Dendritic cell treated with granulocyte-macrophage colony-stimulating factor and Interleukin-4, amounts not matched to agents 40 ng/mL and 50 ng/mL, for 4 days (primary cell): ENCODE results near the gene CFAP61.

Experiments used
- H3K27ac Mint-ChIP-seq: one replicate; pipeline ENCODE4 v1.8.0; 2022; ENCODE audit warnings: mild to moderate bottlenecking, mixed read lengths
- H3K27me3 Mint-ChIP-seq: one replicate; pipeline ENCODE4 v1.8.0; 2022; ENCODE audit warnings: mild to moderate bottlenecking, mixed read lengths
- H3K36me3 Mint-ChIP-seq: one replicate; pipeline ENCODE4 v1.8.0; 2022; ENCODE audit warnings: low read depth, mixed read lengths
- H3K4me1 Mint-ChIP-seq: one replicate; pipeline ENCODE4 v1.8.0; 2022; ENCODE audit warnings: low read depth, mixed read lengths
- H3K4me3 Mint-ChIP-seq: one replicate; pipeline ENCODE4 v1.8.0; 2022; ENCODE audit warnings: mild to moderate bottlenecking, moderate library complexity, mixed read lengths
- H3K9me3 Mint-ChIP-seq: one replicate; pipeline ENCODE4 v1.8.0; 2022; ENCODE audit warnings: mixed read lengths
- intact Hi-C: fragments of 100-400 bp; cut with micrococcal nuclease; formaldehyde crosslinking; loops from one replicate; pipeline ENCODE4 v1.15.0; 2022

CFAP61 gene

DNA sequence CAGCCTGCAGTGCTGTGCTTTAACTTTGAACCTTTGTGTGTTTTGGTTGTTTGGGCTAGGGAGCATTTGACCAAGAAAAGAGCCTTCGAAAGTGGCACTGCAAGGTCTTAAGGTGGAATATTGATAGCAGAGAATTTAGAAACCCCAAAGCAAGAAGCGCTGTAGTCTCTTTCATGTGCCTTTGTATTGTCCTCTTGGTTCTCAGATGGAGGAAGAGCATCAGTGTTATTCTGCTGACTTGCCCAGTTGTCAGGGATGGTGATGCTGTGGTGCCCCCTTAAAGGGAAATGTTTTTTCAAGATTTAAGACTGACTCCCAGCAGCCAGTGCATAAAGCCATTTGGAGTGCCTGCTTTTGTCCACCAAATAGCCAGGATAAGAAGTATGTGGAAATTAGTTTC lies 212.9 kb downstream of the CFAP61 start:
- Mint-ChIP-seq H3K9me3 (no peaks in the 10 kb centered on the region), H3K4me3 (no peak overlapping the region), H3K36me3 (no peaks in the 10 kb centered on the region), H3K27ac (no peak overlapping the region), H3K27me3 (no peaks in the 10 kb centered on the region), H3K4me1 (peaks cover 42% of the 10 kb centered on the region)
- intact Hi-C loops: no loop called here

DNA sequence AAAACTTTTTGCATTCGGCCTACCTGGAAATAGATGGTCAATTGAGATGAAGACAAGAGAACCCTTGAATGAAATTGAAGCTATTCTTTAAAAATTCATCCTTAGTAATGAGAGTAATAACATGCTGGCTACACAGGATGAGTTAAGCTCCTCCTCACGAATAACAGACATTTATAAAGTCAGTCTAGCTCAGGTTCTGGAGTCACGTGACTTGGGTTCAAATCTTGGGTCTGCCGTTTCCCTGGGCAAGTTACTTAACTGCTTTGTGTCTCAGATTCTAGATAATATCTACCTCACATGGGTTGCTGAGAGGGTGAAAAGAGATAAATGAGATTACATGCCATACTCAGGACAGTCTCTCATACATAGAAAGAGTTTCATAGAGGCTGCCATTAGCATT lies 214.2 kb downstream of the CFAP61 start:
- Mint-ChIP-seq H3K4me1 (peaks cover 47% of the 10 kb centered on the region), H3K9me3 (no peaks in the 10 kb centered on the region), H3K27ac (peak overlapping the region; percentile 69), H3K27me3 (no peaks in the 10 kb centered on the region), H3K36me3 (no peaks in the 10 kb centered on the region), H3K4me3 (no peak overlapping the region)
- intact Hi-C loops: no loop called here

DNA sequence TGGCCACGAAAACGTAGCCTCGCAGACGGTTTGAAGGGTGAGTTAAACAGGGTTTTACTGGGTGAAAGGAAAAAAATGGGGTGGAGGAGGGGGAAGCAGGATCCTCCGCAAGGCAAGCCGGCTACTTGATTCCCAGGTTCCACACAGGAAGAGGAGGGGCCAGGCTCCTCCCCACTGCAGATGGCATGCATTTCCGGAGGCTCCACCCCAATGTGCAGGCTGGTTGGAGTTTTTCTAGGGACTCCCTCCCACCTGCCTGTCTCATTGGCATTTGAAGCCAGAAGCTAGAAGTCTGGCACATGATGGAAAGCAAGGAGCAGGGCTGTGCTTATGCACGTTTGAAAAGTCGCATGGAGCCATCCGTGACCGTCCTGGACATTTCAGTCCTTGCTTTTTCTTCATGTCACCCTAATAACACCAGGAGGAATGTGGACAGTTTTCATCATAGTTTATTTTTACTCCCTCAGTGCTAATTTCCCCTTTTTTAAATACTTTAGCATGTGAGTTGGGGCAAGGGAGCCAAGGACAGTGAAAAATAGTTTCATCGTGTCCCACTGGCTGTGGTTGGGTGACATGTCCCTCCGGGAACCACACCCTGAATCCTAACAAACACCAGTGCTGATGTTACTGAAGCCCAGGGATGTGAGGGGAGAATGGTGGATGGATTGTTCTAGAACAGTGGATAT lies 215.5 kb downstream of the CFAP61 start:
- Mint-ChIP-seq H3K9me3 (no peaks in the 10 kb centered on the region), H3K27ac (peak overlapping the region; percentile 69)

DNA sequence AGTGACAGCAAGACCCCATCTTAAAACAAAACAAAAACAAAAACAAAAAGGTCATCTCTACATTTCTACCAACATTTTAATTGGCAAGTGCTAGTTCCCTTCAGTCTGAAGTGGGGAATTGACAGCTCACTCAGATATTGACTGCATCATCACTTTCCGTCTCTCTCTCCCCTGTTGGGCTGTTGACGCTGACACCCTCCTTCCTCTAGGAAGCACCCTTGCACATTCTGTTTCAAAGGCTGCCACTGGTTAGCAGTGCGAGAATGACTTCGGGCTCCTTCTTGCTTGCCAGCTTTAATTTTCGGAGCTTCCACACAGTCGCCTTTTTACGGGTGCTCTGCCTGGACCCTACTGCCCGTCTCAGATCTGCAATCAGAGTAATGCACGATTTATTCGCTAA lies 218.9 kb downstream of the CFAP61 start:
- no peaks in the 10 kb centered on the region for H3K9me3 Mint-ChIP-seq
- H3K4me3 Mint-ChIP-seq: no peak overlapping the region
- peaks cover 37% of the 10 kb centered on the region for H3K4me1 Mint-ChIP-seq
- H3K27ac Mint-ChIP-seq: peak overlapping the region; percentile 76
- H3K27me3 Mint-ChIP-seq: no peaks in the 10 kb centered on the region
- H3K36me3 Mint-ChIP-seq: no peaks in the 10 kb centered on the region
- intact Hi-C loops: loop anchor here (10.0 kb wide), 1 partner anchor 94 kb away; the partner anchor contains the start of gene INSM1

More for the DNA sequence above, 215.5 kb downstream of the CFAP61 start:
- intact Hi-C loops: no loop called here
- no peaks in the 10 kb centered on the region for H3K27me3 Mint-ChIP-seq
- H3K4me1 Mint-ChIP-seq: peaks cover 49% of the 10 kb centered on the region
- peak overlapping the region; percentile 28 for H3K4me3 Mint-ChIP-seq
- no peaks in the 10 kb centered on the region for H3K36me3 Mint-ChIP-seq

DNA sequence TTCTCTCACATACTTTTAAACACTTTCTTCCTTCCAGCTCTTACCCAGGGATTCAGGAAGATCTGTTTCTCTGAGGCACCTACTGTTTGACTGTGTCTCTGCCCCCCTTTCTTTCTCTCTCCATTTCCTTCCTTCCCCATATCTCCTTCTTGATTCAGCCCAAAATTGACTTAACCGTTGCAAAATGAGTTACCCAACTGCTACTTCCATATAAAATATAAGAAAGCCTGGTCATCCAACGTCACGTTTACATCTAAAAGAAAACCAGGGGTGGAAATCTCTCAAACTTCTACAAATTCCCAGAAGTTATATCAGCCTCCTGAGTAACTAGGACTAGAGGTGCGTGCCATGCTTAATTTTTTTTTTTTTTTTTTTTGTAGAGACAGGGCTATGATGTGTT lies 220.4 kb downstream of the CFAP61 start:
- H3K27me3 Mint-ChIP-seq: no peaks in the 10 kb centered on the region
- peaks cover 36% of the 10 kb centered on the region for H3K4me1 Mint-ChIP-seq
- intact Hi-C loops: loop anchor here (10.0 kb wide), 1 partner anchor 92 kb away; the partner anchor contains the start of gene INSM1
- no peaks in the 10 kb centered on the region for H3K36me3 Mint-ChIP-seq
- H3K27ac Mint-ChIP-seq: peak overlapping the region; percentile 57
- no peak overlapping the region for H3K4me3 Mint-ChIP-seq
- H3K9me3 Mint-ChIP-seq: no peaks in the 10 kb centered on the region

DNA sequence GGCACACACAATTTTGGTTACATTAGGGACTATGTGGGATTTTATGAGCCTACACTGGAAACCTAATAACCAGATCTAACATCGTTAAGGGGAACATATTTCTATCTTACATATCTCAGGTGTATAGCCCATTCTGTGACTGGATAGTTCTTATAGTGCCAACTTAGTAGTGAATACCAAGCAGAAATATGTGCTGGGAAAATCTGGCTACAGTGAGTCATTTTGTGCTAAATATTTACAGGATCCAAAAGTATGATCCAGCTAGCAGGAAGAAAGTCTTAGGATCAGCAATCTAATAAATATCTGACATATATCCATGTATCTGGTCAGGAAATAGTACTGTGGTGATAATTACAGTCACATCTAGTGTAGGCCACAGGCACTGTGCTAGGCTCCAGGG lies 221.0 kb downstream of the CFAP61 start:
- Mint-ChIP-seq H3K27ac (no peak overlapping the region), H3K36me3 (no peaks in the 10 kb centered on the region), H3K4me1 (peaks cover 36% of the 10 kb centered on the region), H3K9me3 (no peaks in the 10 kb centered on the region), H3K4me3 (no peak overlapping the region), H3K27me3 (no peaks in the 10 kb centered on the region)
- intact Hi-C loops: loop anchor here (10.0 kb wide), 1 partner anchor 92 kb away; the partner anchor contains the start of gene INSM1

DNA sequence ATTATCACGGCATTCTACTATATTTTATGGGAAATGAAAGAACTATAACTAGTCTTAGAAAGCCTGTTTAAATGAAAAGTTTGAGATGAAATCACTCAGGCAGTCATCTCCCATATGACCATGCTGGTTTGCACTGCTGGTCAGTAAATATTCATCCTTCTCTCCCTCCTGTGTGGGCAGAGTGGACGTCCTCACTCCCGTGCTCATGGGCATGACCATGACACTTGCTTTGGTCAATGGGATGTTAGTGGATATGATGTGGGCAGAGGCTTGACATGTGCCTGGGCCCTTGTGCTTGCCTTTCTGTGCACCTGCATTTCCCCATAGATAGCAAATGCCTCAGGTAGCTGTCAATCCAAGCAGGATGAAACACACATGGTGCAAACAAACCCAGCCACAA lies 222.5 kb downstream of the CFAP61 start:
- no peak overlapping the region for H3K4me3 Mint-ChIP-seq
- H3K9me3 Mint-ChIP-seq: no peaks in the 10 kb centered on the region
- no peaks in the 10 kb centered on the region for H3K27me3 Mint-ChIP-seq
- peaks cover 38% of the 10 kb centered on the region for H3K4me1 Mint-ChIP-seq
- H3K27ac Mint-ChIP-seq: no peak overlapping the region
- no peaks in the 10 kb centered on the region for H3K36me3 Mint-ChIP-seq
- intact Hi-C loops: loop anchor here (10.0 kb wide), 1 partner anchor 90 kb away; the partner anchor contains the start of gene INSM1

DNA sequence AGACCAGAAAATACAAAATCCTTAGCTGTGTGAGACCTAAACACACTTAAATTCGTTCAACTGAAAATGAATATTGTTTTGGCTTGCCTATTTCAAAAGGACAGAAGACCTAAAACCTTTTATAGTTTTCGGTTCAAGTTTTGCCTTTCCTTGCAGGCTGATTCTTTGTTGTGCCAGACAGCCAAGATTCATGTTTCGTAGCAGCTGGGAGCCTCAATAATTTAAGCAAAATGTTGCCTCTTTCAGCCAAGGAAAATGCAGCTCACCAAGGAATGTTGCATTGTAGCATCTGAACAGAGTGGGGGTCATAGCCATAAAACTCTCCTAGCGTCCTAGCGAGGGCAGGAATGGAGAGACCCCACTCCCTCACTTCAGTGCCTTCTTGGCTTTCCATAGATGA lies 223.3 kb downstream of the CFAP61 start:
- Mint-ChIP-seq H3K4me1 (peaks cover 37% of the 10 kb centered on the region), H3K4me3 (no peak overlapping the region), H3K27me3 (no peaks in the 10 kb centered on the region), H3K9me3 (no peaks in the 10 kb centered on the region), H3K27ac (no peak overlapping the region), H3K36me3 (no peaks in the 10 kb centered on the region)
- intact Hi-C loops: loop anchor here (10.0 kb wide), 1 partner anchor 89 kb away; the partner anchor contains the start of gene INSM1

DNA sequence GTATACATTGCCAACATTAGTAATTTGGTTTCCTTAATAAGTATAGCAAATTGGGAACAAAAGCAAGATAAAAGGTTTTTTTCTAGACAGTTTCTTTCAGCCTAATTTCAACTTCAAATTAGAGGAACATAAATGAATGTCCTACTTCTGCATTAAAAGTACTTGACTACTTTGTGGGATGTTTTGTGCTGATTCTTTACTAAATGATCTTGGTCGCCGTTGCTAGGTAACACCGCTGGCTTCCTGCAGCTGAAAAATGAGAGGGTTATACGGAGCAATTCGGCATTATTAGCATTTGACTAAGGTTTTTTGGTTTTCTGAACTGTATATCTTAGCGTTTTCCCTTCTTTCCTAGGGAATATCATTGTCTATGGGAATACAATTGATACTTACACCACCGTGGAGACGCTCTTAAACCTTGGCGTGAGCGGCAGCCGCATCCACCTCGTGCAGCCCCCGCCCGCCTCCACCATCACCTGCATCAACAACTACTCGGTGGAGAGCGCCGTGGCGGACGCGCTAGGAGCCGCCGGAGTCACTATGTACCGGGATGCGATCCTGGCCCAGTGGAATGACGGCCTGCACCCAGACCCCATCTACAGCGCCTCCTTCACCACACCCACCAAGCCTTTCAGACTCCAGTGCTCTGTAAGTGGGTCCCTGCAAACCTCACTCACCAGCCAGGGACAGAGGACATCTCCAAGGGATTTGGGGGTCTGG lies 224.6 kb downstream of the CFAP61 start:
- Mint-ChIP-seq H3K27me3 (no peaks in the 10 kb centered on the region), H3K36me3 (no peaks in the 10 kb centered on the region), H3K9me3 (no peaks in the 10 kb centered on the region), H3K27ac (peak overlapping the region; percentile 92), H3K4me1 (peaks cover 25% of the 10 kb centered on the region), H3K4me3 (peak overlapping the region; percentile 45)
- intact Hi-C loops: loop anchor here (10.0 kb wide), 1 partner anchor 88 kb away; the partner anchor contains the start of gene INSM1

DNA sequence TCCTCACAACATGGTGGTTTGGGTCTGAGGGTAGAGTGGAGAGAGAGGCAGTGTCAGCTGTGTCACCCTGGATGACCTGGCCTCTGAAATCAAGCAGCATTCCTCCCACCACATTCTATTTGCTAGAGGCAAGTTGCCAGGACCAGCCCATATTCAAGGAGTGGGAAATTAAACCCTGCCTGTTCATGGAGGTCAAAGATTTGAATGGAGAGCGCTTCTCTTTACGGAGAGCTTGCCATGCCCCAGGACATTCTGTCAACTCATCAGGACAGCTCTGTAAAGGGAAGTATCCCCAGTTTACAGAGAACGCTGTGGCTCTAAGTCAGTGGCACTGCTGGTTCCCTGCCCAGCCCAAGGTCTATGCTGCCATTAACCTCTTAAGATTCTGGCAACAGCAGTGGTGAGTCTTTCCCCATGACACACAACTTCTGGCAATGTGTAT lies 225.6 kb downstream of the CFAP61 start:
- Mint-ChIP-seq H3K27ac (peak overlapping the region; percentile 92), H3K9me3 (no peaks in the 10 kb centered on the region), H3K27me3 (no peaks in the 10 kb centered on the region), H3K4me1 (peaks cover 18% of the 10 kb centered on the region), H3K36me3 (no peaks in the 10 kb centered on the region), H3K4me3 (peak overlapping the region; percentile 9)
- intact Hi-C loops: loop anchor here (10.0 kb wide), 1 partner anchor 87 kb away; the partner anchor contains the start of gene INSM1

DNA sequence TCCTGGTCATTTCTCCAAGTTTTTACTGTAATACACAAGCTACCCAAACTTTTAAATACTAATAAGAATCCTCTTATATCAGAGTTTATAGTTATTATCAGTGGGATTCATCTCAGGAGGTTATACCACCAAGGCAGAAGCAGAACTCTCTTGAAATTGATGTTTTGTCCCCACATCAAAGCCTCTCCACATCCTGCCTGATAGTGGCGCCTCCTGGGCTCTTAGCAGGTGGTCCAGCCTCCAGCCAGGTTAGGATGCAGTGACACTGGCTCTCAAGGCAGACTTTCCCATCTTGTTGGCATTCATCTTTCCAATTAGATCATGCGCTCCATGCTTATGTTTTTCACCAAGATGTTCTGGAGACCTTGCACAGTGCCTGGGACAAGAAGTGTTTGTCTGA lies 233.7 kb downstream of the CFAP61 start:
- Mint-ChIP-seq H3K9me3 (no peaks in the 10 kb centered on the region), H3K4me1 (no peaks in the 10 kb centered on the region), H3K27ac (no peak overlapping the region), H3K27me3 (peaks cover 2% of the 10 kb centered on the region), H3K4me3 (no peak overlapping the region), H3K36me3 (no peaks in the 10 kb centered on the region)
- intact Hi-C loops: no loop called here

DNA sequence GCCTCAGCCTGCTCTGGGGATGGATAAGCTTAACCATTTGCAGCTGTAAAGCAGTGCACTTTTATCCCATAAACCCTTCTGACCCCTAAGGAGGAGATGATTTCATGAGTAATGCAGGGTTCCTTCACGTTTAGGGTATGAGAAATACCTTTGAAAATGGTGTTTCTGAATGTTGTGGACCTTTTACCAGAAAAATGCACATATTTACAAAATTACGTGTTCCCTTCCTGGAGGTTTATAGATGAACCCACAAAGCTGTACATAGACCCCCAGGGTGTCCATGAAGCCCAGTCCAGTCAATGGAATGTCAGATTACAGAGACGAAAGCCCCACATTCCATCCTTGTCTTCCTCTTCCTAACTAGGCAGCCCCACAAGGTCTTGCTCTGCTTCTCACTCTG lies 237.0 kb downstream of the CFAP61 start:
- Mint-ChIP-seq H3K4me3 (no peak overlapping the region), H3K36me3 (no peaks in the 10 kb centered on the region), H3K27ac (no peak overlapping the region), H3K27me3 (peaks cover 2% of the 10 kb centered on the region), H3K4me1 (no peaks in the 10 kb centered on the region), H3K9me3 (no peaks in the 10 kb centered on the region)
- intact Hi-C loops: no loop called here

DNA sequence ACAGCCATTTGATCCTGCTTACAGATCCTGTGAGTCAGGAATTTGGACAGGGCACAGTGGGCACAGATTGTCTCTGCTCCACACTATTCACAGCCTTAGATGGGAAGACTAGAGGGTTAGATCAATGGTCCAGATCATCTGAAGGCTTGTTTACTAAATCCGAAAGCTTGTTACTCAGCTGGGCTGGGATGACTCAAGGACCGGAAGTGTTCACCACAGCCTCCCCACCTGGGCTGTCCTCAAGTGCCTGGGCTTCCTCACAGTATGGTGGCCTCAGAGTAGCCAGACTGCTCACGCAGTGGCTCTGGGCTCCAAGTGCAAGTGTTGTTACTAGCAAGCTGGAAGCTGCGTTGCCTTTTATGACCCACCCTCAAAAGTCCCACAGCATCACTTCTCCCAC lies 240.1 kb downstream of the CFAP61 start:
- intact Hi-C loops: no loop called here
- Mint-ChIP-seq H3K4me1 (no peaks in the 10 kb centered on the region), H3K36me3 (no peaks in the 10 kb centered on the region), H3K27me3 (peaks cover 1% of the 10 kb centered on the region), H3K4me3 (no peak overlapping the region), H3K9me3 (peaks cover 7% of the 10 kb centered on the region), H3K27ac (no peak overlapping the region)

DNA sequence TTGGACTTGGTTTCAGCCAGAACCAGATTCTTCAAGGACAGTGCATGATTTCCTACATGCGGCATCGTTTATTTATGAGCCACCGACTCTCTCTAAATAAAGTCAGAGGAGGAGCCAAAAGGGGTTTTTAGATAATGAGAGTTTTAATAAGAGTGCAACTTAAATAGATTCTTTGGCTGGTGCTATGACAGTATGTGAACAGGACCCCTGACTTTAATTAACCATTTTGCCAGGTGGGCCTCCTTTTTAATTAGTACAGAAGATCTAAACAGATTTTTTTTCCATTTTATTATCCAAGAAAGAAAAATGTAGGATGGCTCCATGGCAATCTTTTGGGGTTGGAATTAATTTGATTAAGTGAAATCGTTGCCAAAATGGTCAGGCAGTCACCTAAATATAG lies 240.8 kb downstream of the CFAP61 start:
- Mint-ChIP-seq H3K27me3 (peaks cover 1% of the 10 kb centered on the region), H3K4me1 (no peaks in the 10 kb centered on the region), H3K4me3 (no peak overlapping the region), H3K36me3 (no peaks in the 10 kb centered on the region), H3K27ac (no peak overlapping the region), H3K9me3 (peaks cover 7% of the 10 kb centered on the region)
- intact Hi-C loops: no loop called here
